OCI-LY7 (cell line): ENCODE results near the gene SLIT3. TPM values are rescaled to one million over a fixed set of nuclear protein-coding genes. Genes with fewer than 3 reads are reported as not detected.

Experiments used
- BruUV-seq: library from RNA; stranded (reverse); fragments of 400-500 nt; replicated peaks from 2 replicates; lab custom pipeline; 2021; lab: Mats Ljungman, UMichigan
- CTCF ChIA-PET: fragments of 300-600 bp; sonication (Branson Sonifier 250); formaldehyde crosslinking; loops from one replicate; lab custom pipeline; 2022; ENCODE audit warnings: antibody characterized with exemption; ENCODE audit not compliant: unreplicated experiment; lab: Charles Lee
- POLR2A ChIA-PET: fragments of 300-600 bp; sonication (Branson Sonifier 250); formaldehyde crosslinking; loops from one replicate; lab custom pipeline; 2022; ENCODE audit warnings: antibody characterized with exemption; lab: Charles Lee
- DNase-seq: peaks from one replicate; pipeline ENCODE4 v3.0.0-alpha.2; 2015; ENCODE audit warnings: low spot score
- H2AFZ ChIP-seq: fragments of 200-600 bp; sonication (generic), shearing (Covaris generic); 2 replicates; pipeline ENCODE4 v1.6.1; 2014; ENCODE audit warnings: mild to moderate bottlenecking, antibody characterized with exemption, low read length, moderate library complexity
- H3K27ac ChIP-seq: fragments of 200-600 bp; sonication (generic); 2 replicates; pipeline ENCODE4 v1.5.1; 2014; ENCODE audit warnings: mixed run types, low read depth, mild to moderate bottlenecking, moderate library complexity, low read length, inconsistent platforms; ENCODE audit not compliant: poor library complexity, severe bottlenecking
- H3K36me3 ChIP-seq: fragments of 200-600 bp; sonication (generic); 2 replicates; pipeline ENCODE4 v1.6.1; 2014; ENCODE audit warnings: mild to moderate bottlenecking, antibody characterized with exemption, low read length, moderate library complexity, mixed read lengths; ENCODE audit not compliant: insufficient read depth
- H3K4me1 ChIP-seq: fragments of 200-600 bp; sonication (generic); 2 replicates; pipeline ENCODE4 v1.5.1; 2014; ENCODE audit warnings: mild to moderate bottlenecking, low read length; ENCODE audit not compliant: insufficient read depth, poor library complexity, severe bottlenecking
- H3K4me2 ChIP-seq: fragments of 200-600 bp; sonication (generic); 2 replicates; pipeline ENCODE4 v1.6.1; 2014; ENCODE audit warnings: mild to moderate bottlenecking, low read length
- H3K4me3 ChIP-seq: fragments of 200-600 bp; sonication (generic); 2 replicates; pipeline ENCODE4 v1.5.1; 2014; ENCODE audit warnings: mild to moderate bottlenecking, low read depth, low read length; ENCODE audit not compliant: poor library complexity, severe bottlenecking
- H3K79me2 ChIP-seq: fragments of 200-600 bp; sonication (generic); 2 replicates; pipeline ENCODE4 v1.6.1; 2016; ENCODE audit warnings: low read depth, mild to moderate bottlenecking, low read length, moderate library complexity, mixed read lengths; ENCODE audit not compliant: insufficient read depth
- H3K9me2 ChIP-seq: fragments of 200-600 bp; sonication (generic); 2 replicates; pipeline ENCODE4 v1.6.1; 2016; ENCODE audit warnings: mild to moderate bottlenecking, low read length, mixed read lengths; ENCODE audit not compliant: insufficient read depth
- H3K9me3 ChIP-seq: fragments of 200-600 bp; sonication (generic); 2 replicates; pipeline ENCODE4 v1.6.1; 2014; ENCODE audit warnings: mild to moderate bottlenecking, mixed run types, low read length, mixed read lengths
- H4K20me1 ChIP-seq: fragments of 200-600 bp; sonication (generic); 2 replicates; pipeline ENCODE4 v1.6.1; 2014; ENCODE audit warnings: mild to moderate bottlenecking, antibody characterized with exemption, low read length, moderate library complexity, mixed read lengths; ENCODE audit not compliant: insufficient read depth
- EZH2phosphoT487 ChIP-seq: fragments of 200-600 bp; sonication (generic); IDR thresholded peaks from 2 replicates; pipeline ENCODE4 v1.6.1; 2018; ENCODE audit warnings: low read depth, borderline replicate concordance, mild to moderate bottlenecking, mixed run types, antibody characterized with exemption, low read length, moderate library complexity, mixed read lengths
- intact Hi-C: fragments of 100-400 bp; cut with micrococcal nuclease; formaldehyde crosslinking; loops from one replicate; pipeline ENCODE4 v1.10.0; 2022; ENCODE audit not compliant: unreplicated experiment
- total RNA-seq, 2 experiments: library from RNA; depleted of rRNA in 1 of 2; stranded (reverse); fragments of >200 nt in 1 of 2; shearing (Covaris generic) in 1 of 2; gene quantifications; 2 replicates each; pipeline ENCODE4 v1.2.3, GENCODE V29; 2014 to 2022
- TF ChIP-seq, protein P1 (sequence below): fragments of 200-600 bp; sonication (generic); conservative IDR thresholded peaks from 2 replicates; pipeline ENCODE4 v1.5.1; 2014; ENCODE audit warnings: mild to moderate bottlenecking, antibody characterized with exemption, low read length, moderate library complexity, mixed read lengths

Gene SLIT3
- total RNA-seq, 2 experiments from 2014 or later: not detected

DNA sequence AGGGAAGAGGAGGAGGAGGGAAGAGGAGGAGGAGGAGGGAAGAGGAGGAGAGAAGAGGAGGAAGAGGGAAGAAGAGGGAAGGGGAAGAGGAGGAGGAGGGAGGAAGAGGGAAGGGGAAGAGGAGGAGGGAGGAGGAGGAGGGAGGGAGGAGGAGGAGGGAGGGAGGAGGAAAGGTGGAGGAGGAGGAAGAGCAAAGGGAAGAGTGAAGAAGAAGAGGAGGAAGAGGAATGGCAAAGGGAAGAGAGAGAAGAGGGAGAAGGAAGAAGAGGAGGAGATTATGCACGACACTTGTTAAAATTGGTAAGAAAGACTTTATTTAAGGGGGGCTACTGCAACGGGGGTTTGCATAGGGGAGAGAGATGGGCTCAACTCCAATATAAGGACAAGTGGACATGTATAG is 221.2 kb downstream of the SLIT3 start:
- Histone ChIP-seq H3K9me2 (no peaks in the 10 kb centered on the region), H3K4me2 (no peak overlapping the region), H3K4me1 (no peaks in the 10 kb centered on the region), H3K4me3 (no peak overlapping the region), H3K36me3 (no peaks in the 10 kb centered on the region), H2AFZ (no peak overlapping the region), H3K79me2 (no peaks in the 10 kb centered on the region), H3K27ac (no peak overlapping the region), H4K20me1 (no peaks in the 10 kb centered on the region), H3K9me3 (no peaks in the 10 kb centered on the region)
- ChIA-PET POLR2A (no interaction called here), CTCF (no interaction called here)
- BruUV-seq: no TSS peak
- no peak for DNase-seq
- intact Hi-C loops: no loop called here
- TF ChIP-seq EZH2phosphoT487: no peak
- TF ChIP-seq, protein P1, sequence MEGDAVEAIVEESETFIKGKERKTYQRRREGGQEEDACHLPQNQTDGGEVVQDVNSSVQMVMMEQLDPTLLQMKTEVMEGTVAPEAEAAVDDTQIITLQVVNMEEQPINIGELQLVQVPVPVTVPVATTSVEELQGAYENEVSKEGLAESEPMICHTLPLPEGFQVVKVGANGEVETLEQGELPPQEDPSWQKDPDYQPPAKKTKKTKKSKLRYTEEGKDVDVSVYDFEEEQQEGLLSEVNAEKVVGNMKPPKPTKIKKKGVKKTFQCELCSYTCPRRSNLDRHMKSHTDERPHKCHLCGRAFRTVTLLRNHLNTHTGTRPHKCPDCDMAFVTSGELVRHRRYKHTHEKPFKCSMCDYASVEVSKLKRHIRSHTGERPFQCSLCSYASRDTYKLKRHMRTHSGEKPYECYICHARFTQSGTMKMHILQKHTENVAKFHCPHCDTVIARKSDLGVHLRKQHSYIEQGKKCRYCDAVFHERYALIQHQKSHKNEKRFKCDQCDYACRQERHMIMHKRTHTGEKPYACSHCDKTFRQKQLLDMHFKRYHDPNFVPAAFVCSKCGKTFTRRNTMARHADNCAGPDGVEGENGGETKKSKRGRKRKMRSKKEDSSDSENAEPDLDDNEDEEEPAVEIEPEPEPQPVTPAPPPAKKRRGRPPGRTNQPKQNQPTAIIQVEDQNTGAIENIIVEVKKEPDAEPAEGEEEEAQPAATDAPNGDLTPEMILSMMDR: no peak

- Histone ChIP-seq H3K9me3 (no peaks in the 10 kb centered on the region), H3K36me3 (no peaks in the 10 kb centered on the region), H3K27ac (no peak overlapping the region), H3K9me2 (no peaks in the 10 kb centered on the region), H3K4me1 (no peaks in the 10 kb centered on the region), H3K4me2 (no peak overlapping the region), H2AFZ (no peak overlapping the region), H4K20me1 (no peaks in the 10 kb centered on the region), H3K4me3 (no peak overlapping the region), H3K79me2 (no peaks in the 10 kb centered on the region)
- BruUV-seq: no TSS peak
- no peak for TF ChIP-seq EZH2phosphoT487
- TF ChIP-seq, protein P1: no peak
- CTCF ChIA-PET: interaction anchor here (0.6 kb wide), 1 partner anchor 1264 kb away, joined by 3 read pairs; no protein-coding TSS in a partner anchor
- POLR2A ChIA-PET: no interaction called here
- intact Hi-C loops: no loop called here
- DNase-seq: no peak
These were observed 226.1 kb downstream of the SLIT3 start for GRCh38 chr5:169074839-169075238.

DNA sequence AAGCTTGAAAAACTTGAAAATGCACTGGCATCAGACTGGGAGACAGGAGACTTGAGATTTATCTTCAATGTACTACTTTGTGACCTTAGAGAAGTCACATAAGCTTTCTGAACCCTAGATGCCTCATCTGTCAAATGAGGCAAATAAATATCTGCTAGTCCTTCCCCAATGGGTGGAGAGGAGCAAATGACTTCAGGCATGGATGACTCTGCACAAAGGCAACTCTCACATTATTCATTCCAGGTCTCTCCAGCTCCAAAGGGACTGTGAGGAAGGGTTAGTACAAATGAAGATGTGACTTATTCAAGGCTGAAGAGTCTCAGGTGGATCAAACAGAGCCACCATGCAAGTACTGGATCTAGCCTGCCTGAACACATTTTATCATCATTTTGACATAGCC is 228.7 kb downstream of the SLIT3 start:
- no TSS peak for BruUV-seq
- CTCF ChIA-PET: no interaction called here
- Histone ChIP-seq H3K36me3 (no peaks in the 10 kb centered on the region), H3K27ac (no peak overlapping the region), H3K9me2 (no peaks in the 10 kb centered on the region), H3K4me1 (no peaks in the 10 kb centered on the region), H3K9me3 (no peaks in the 10 kb centered on the region), H3K4me3 (no peak overlapping the region), H3K79me2 (no peaks in the 10 kb centered on the region), H3K4me2 (no peak overlapping the region), H4K20me1 (no peaks in the 10 kb centered on the region), H2AFZ (no peak overlapping the region)
- no peak for DNase-seq
- no peak for TF ChIP-seq EZH2phosphoT487
- TF ChIP-seq, protein P1: no peak
- intact Hi-C loops: no loop called here
- POLR2A ChIA-PET: no interaction called here
